HCT116 (cell line): ENCODE data around the gene HUNK.

Source experiments
- ELF1 ChIP-seq: IDR thresholded peaks from 2 replicates; pipeline ENCODE4 v1.6.1; 2012; ENCODE audit warnings: low read depth, borderline replicate concordance
- EZH2phosphoT487 ChIP-seq: fragments of 200-600 bp; IDR thresholded peaks from 2 replicates; pipeline ENCODE4 v1.6.1; 2018; ENCODE audit warnings: antibody characterized with exemption, borderline replicate concordance
- FOSL1 ChIP-seq: IDR thresholded peaks from 2 replicates; pipeline ENCODE4 v1.6.1; 2012; ENCODE audit warnings: low read depth
- POLR2A ChIP-seq: IDR thresholded peaks from 2 replicates; pipeline ENCODE4 v1.7.0; 2011; ENCODE audit warnings: borderline replicate concordance; ENCODE audit not compliant: insufficient read depth, insufficient read length; ENCODE audit errors: extremely low read depth
- ZBTB33 ChIP-seq: IDR thresholded peaks from 2 replicates; pipeline ENCODE4 v1.6.1; 2011; ENCODE audit warnings: mild to moderate bottlenecking, low read length, moderate library complexity; ENCODE audit not compliant: insufficient replicate concordance; ENCODE audit errors: extremely low read depth
- ZNF274 ChIP-seq: fragments of 200-500 bp; sonication (Bioruptor generic); IDR thresholded peaks from 2 replicates; pipeline ENCODE4 v1.6.1; 2014; ENCODE audit warnings: mild to moderate bottlenecking, low read depth, low read length, inconsistent platforms

DNA sequence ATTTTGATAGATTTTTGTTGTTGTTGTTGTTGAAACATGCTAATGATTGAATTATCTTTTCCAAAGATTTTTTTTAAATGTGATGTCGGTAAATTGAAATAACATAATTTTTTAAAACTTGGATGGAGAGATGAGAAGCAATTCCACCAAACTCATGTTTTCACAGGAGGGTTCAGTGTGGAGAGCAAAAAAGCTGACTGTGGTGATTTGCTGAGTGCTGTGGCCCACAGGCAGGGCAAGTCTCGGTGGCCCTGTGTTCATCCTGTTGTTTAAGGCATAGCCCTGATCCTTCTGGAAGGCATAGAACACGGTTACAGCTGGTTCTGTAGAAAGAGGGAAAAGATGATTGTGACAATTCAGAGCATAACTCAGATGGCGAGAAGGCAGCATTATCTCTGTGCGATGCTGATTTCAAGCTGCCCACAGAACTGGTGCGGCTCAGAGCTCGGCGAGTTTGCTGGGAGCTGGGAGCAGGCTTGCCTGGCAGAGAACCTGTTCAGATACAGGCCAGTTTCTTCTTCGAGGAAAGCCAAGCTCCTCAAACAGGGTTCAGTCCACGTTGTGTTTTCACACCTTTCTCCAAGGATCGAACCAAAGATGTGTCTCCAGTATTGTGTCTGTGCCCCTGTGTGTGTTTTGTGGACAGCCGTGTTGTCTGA lies 127.1 kb downstream of the HUNK start:
- TF ChIP-seq EZH2phosphoT487 = no peak
- TF ChIP-seq POLR2A = no peak
- TF ChIP-seq ZBTB33 = no peak
- TF ChIP-seq FOSL1 = no peak
- TF ChIP-seq ELF1 = no peak
- no peak for TF ChIP-seq ZNF274
